Glomerular visceral epithelial cell (primary cell): ENCODE data around the gene SSU72.
A peak's percentile ranks its signal among the peaks of the same experiment; 100 is the strongest.

Experiments used
- DNase-seq: peaks from one replicate; pipeline ENCODE4 v3.0.0-alpha.2; 2016; ENCODE audit errors: extremely low spot score

Gene SSU72

GRCh38 chr1:1574721-1575537 is at the start of gene SSU72:
Gene SSU72, minus strand, starts transcription at chr1:1574863. Its CDS starts 306 bp downstream, at chr1:1574557.
- peak; percentile 89 for DNase-seq

DNA sequence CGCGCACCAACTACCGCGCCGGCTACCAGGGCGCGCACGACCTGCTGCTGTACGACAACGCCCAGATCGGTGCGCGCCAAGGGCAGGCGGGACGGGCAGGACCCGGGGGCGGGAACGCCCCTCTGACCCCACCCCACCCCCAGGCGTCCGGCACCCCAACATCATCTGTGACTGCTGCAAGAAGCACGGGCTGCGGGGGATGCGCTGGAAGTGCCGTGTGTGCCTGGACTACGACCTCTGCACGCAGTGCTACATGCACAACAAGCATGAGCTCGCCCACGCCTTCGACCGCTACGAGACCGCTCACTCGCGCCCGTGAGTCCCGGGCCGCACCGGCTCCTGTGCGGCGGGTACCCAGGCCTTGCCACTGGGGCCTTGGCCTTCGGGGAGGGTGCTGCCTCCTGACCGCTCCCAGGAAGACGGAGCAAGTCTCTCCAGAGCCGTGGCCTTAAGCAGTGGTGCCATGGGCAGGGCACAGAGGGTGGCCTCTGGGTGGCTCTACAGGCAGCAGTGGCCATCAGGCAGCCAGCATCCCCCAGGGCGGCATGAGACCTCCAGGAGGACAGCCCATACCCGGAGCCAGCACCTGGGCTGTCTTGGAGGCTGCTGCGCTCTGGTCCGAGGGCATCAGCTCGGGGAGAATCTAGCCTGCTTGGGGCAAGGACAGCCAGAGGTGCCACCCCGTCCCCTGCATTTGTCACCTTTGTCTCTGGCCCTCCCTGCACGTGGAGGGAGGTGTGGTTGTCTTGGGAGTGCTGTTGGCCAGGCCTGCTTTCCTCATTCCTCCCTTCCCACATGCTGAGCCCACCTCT is 49.2 kb upstream of the SSU72 start:
- DNase-seq, result no peak

- no peak for DNase-seq
Measured at GRCh38 chr1:1623181-1623630, 48.5 kb upstream of the SSU72 start.

DNA sequence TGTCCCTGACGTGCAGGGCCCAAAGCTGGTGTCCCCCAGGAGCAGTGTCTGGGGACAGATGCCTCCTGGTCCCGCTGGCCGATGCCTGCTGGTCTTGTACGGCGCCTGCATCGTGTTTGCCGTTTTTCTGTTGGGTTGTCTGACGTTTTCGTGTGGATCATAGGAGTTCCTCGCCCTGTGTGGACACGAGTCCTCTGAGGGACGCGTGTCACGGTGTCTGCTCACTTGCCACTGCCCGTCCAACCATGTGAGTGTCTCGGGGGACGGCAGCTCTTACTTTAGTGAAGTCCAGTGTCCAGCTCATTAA is 48.1 kb upstream of the SSU72 start:
- DNase-seq, result no peak

DNA sequence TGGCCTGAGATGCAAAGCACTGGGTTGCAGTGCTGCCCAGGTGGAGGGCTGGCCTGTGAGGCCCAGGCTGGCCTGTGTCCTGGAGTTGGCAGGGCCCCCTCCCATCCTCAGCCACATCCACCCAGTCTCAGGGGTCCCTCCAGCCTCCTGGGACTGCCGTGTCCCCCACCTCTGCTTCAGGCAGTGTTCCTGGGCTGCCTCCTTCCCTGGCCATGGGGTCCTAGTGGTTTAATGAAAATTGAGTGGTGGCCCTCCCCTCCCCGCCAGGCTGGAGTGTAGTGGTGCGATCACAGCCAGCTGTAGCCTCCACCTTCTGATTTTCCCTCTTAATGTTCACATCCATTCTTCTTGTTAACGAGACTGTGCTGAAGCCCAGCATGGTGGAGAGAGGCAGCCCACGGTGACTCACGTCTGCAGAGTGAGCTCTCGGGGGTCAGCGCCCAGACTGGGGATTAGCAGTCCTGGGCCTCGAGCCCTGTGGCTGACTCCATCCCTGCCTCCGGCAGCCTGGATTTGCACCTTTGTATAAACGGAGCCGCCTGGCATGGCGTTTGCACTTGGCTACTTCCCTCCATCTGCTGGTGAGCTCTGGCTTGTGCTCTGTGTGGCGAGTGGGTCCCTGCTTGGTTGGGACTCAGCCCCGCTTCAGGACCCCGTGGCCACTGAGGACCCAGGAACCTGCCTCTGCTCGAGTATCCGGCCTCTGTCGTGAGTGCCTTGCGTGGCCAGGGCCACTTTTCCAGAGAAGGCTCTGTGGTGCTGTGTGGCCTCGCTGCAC is 47.5 kb upstream of the SSU72 start:
- DNase-seq, result peak; percentile 25

- no peak for DNase-seq
Measured at GRCh38 chr1:1621173-1622009, 46.7 kb upstream of the SSU72 start.

DNA sequence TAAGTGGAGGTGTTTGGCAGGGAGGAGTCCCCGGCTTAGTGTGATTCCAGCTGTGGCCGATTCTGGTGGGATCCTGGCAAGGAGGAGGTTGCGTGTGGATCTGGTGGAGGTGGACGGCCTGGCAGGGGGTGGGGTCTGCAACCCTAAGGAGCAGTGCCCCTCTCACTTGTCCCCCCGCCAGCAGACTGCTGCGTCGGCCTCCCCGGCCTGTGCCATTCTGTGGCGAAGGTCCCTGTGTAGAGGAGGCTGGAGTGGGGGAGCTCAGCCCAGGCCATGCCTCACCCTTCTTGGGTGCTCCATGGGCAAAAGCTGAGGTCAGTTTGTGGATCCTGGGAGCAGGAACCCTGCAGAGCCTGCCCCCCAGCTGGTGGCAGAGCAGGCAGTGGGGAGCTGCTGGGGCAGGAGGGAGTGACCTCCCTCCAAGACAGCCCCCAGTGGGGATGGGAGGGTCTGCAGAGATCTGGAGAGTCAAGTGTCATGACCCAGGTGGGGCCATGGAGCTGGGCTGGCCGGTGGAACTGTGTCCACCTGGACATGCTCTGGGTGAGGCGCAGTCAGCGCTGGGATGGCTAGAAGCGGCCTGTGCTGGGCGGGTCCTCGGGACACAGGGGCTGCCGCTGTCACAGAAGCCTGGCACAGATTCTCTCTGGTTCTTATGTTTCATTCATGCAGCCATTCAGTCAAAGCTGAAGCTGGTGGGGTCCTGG is 45.9 kb upstream of the SSU72 start:
- DNase-seq, result no peak

- no peak for DNase-seq
Measured at GRCh38 chr1:1619917-1620361, 45.3 kb upstream of the SSU72 start.

- no peak for DNase-seq
Measured at GRCh38 chr1:1618396-1619068, 43.9 kb upstream of the SSU72 start.

DNA sequence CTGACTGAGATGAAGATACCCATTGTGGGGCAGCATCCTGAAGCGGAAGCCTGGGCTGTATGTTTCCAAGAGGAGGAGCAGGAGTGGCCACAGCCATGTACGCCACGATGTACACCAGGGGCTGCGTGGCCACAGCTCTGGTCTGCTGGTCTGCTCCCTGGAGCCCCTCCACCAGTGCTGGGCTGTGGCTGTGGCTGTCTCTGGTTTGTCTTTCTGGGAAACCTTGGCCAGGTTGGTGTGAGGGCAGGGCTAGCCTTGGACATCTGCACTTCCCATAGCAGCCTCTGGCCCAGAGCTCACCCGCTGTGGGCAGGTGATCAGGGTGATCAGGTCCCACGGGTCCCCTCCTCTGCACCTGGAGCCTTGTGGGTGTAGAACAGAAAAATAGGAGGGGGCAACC is 43.3 kb upstream of the SSU72 start:
- DNase-seq, result no peak

DNA sequence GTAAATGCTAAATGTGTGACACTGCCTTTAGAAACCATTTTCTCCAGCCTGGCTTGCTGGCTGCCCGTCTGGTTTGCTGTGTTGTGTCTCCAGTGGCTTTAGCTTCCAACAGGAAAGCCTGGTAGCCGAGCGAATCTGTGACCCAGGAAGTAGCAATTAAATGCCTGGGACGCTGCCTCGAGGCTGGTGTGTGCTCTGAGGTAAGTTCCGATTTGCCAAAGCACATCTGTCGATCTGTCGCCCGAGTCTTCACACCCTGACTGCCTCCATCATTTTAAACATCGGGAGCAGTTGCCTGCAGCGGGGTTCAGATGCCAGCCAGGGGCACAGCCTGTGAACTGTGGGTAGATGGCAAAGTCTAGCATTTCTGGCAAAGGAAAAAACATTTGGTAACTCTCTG is 42.9 kb upstream of the SSU72 start:
- no peak for DNase-seq

GRCh38 chr1:1616838-1617237 is 42.2 kb upstream of the SSU72 start:
- DNase-seq, result no peak

DNA sequence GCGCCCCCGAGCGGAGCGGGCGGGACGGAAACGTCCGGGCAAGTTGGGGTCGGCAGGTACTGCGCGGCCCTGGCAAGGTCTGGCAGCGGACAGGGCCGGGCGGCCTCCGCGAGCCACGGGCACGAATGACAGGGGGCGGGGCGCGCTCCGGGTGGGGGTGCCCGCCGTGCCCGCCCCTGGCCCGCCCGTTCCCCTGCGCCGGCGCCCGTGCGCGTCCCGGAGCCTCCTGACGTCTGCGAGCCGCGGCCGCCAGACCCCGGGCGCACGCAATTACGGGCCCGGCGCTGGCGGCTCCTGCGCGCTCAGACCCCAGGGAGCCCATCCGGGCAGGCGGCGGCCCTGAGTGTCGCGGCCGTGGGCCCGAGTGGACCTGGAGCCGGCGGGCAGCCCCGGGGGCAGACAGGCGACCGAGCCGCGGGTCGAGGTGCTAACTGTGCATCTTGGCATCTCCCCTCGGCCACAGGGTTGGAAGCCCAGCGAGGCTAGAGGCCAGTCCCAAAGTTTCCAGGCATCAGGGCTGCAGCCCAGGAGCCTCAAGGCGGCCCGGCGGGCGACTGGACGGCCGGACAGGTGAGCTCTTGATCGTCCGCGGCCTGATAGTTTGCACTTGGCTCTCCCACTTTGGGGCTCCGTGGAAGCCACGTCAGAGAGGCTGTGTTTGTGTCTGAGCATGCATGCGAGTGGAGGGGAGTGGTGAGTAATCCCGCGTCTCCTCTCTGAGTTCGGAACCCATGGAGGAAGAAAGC is 41.6 kb upstream of the SSU72 start:
- peak; percentile 39 for DNase-seq

GRCh38 chr1:1615256-1616044 is 40.8 kb upstream of the SSU72 start, which contains the start of gene MIB2:
Gene MIB2, plus strand, starts transcription at chr1:1615500. Its CDS starts 7,953 bp downstream, at chr1:1623453.
- peak; percentile 97 for DNase-seq

GRCh38 chr1:1614954-1615255 is 40.2 kb upstream of the SSU72 start:
- DNase-seq, result no peak

GRCh38 chr1:1614204-1614953 is 39.7 kb upstream of the SSU72 start:
- peak; percentile 50 for DNase-seq

GRCh38 chr1:1613509-1614082 is 38.9 kb upstream of the SSU72 start:
- DNase-seq, result no peak

DNA sequence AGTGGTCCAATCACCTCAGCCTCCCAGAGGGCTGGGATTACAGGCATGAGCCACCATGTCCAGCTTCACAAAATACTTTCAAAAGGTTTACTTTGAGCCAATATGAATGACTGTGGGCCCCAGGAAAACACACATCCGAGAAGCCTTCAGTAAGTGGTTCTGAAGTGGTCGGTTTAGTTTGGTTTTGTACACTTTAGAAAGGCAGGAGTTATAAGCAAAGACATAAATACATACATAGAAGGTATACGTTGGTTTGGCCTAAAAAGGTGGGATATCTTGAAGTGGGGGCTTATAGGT is 37.4 kb upstream of the SSU72 start:
- no peak for DNase-seq
